Stimulated activated CD8-positive, alpha-beta memory T cell treated with anti-CD3 and anti-CD28 coated beads, Interleukin-2, amount 100 ng/mL, for 48 hours (primary cell): ENCODE data around the gene SPIN1.

Experiments used
- DNase-seq, 2 donors: peaks; one replicate each; pipeline ENCODE4 v3.0.0-alpha.2; 2020; ENCODE audit warnings: low read depth in 2 of 2

The SPIN1 gene

DNA sequence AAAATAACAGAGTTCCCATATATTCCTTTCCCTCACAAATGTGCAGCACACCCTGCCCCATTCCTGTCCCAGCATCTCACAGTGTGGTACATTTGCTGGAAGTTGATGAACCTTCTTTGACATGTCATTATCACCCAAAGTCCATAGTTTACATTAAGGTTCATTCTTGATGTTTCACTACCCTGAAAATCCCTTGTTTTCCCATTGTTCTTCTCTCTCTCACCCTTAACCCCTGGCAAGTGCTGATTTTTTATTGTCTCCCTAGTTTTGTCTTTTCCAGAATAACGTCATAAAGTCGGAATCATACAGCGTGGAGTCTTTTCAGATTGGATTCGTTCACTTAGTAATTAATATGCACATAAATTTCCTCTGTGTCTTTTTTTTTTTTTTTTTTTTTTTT lies 48.1 kb downstream of the SPIN1 start:
- no peak for DNase-seq

DNA sequence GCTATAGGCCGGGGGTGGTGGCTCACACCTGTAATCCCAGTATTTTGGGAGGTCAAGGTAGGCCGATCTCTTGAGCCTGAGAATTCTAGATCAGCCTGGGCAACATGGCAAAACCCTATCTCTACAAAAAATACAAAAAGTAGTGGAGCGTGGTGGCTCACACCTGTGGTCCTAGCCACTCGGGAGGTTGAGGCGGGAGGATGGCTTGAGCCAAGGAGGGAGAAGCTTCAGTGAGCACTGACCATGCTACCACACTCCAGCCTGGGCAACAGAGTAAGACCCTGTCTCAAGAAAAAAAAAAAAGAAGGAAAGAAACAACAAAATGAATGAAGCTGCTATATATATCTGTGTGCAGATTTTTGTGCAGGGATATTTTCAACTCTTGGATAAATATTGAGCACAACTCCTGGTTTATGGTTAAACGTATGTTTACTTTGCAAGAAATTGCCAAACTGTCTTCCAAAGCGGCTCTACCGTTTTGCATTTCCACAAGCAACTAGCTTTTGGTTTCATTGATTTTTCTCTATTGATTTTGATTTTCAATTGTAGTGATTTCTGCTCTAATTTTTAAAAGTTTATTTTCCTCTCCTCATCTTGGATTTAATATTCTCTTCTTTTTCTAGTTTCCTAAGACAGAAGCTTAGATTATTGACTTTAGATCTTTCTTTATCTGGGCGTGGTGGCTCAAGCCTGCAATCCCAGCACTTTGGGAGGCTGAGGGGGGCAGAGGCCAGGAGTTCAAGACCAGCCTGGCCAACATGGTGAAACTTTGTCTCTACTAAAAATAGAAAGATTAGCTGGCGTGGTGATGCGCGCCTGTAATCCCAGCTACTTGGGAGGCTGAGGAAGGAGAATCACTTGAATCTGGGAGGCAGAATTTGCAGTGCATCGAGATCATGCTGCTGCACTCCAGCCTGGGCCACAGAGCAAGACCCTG lies 49.2 kb downstream of the SPIN1 start:
- no peak for DNase-seq

DNA sequence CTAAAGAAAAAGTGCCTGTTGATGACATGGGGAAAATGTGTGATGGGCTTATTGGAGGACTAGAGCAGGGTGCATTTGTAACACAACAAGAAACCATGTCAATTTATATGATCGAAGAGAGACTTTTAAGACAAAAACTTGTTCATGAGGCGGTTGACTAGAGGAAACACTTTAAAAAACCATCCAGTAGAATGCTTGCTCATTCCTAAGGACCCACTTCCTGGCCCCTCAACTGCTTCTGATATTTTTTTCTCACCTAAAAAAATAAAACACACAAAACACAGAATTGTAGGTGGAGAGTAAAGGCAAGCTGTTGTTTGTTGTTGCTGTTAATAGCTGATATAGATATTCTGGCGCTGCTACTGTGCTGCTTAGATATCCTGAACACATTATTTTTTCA lies 50.6 kb downstream of the SPIN1 start:
- DNase-seq: no peak

DNA sequence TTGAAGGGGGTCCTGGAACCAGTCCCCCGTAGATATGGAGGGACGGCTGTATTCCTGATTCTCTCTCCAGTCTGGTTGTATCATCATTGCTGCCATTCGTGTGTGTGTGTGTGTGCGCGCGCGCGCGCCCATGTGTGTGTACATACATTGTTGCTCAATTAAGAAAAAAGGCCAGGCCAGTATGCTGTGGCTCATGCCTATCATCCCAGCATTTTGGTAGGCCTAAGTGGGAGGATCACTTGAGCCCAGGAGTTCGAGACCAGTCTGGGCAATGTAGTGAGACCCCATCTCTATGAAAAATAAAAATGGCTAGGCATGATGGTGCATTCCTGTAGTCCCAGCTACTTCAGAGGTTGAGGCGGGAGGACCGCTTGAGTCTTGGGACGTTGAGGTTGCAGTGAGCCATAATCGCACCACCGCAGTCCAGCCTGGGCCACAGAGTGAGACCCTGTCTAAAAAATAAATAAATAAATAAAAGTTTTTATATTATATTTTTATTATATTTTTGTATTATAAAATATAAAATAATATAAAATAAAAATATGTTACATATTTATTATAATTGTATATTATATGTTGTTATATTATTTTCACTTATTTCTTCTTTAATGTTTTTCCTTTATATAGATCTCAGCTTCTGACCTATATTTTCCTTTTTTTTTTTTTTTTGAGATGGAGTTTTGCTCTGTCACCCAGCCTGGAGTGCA lies 53.2 kb downstream of the SPIN1 start:
- no peak for DNase-seq

DNA sequence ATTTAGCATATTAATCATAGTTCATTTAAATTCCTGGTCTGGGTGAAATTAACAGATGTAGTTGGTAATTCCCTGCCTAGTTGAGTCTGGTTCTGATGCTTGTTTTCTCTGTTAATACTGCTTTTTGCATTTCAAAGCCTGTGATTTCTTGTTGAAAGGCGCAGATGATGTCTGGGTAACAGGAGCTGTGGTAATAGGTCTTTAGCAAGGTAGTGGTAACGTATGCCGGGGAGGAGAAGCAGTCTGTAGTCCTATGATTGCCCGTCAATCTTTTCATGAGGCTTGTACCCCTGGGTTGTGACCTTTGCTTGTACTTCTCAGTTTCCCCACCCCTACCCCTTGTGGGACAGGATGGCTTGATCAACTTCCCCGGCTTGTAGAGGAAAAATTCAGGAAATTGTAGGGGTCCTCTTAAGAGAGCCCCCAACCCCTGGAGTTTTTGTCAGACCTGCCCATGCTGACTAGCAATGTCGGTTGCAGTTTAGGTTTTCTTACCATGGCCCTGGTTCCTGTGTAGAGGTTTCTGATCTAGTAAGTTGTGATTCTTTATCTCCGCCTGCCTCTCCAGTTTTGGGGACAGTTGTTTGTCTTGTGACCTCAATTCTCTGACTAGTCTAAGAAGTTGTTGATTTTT lies 55.4 kb downstream of the SPIN1 start:
- no peak for DNase-seq

DNA sequence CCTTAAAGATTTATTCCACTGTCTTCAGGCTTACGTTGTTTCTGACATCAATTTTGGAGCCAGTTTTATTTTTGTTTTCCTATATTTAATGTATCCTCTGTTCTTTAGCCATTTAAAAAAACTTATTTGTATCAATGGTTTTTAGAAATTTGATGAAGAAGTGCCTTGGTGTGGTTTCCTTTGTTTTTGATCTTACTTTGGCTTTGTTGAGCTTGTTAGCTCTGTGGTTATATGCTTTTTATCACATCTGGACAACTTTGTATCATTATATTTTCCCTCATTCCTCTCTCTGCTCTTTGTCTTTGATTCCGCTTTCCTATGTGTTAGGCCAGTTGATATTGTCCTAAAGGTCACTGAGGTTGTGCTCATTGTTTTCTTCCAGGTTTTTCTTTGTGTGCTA lies 58.5 kb downstream of the SPIN1 start:
- DNase-seq: no peak

DNA sequence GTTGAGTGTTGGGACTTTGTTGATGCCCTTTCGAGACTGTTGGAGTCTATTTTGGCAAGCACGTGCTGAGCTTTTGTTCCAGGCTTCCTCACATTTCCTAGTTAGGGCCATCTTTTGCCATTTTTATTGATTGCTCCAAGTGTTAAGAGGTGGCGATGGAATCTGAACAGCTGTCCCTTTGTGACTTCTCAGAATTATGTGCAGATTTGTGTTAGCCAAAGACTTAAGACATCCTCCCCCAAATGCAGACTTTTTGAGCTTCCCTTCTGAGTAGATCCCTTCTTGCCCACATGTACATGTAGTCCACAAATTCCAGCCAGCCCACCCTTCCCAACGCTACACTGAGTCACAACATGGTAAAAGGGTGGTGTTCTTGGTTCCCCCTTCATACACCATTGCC lies 59.2 kb downstream of the SPIN1 start:
- DNase-seq: no peak

DNA sequence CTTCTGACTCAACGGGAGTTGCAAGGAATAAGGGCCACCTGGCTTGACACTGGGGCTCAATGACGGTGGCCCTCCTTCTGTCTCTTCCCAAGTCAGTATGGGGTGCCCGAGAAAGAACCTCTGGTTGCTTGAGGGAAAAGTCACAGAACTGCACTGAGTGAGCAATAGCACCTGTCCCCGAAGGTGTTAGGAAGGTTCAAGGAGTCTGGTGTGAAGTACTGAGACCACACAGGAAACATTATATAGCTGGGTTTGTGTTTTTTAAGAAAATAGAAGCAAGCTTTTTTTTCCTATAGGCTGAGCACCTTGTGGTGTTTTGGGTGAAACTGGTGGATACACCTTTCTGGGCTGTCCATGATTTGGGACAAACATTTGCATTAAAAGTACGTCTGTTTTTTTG lies 62.9 kb downstream of the SPIN1 start:
- no peak for DNase-seq

DNA sequence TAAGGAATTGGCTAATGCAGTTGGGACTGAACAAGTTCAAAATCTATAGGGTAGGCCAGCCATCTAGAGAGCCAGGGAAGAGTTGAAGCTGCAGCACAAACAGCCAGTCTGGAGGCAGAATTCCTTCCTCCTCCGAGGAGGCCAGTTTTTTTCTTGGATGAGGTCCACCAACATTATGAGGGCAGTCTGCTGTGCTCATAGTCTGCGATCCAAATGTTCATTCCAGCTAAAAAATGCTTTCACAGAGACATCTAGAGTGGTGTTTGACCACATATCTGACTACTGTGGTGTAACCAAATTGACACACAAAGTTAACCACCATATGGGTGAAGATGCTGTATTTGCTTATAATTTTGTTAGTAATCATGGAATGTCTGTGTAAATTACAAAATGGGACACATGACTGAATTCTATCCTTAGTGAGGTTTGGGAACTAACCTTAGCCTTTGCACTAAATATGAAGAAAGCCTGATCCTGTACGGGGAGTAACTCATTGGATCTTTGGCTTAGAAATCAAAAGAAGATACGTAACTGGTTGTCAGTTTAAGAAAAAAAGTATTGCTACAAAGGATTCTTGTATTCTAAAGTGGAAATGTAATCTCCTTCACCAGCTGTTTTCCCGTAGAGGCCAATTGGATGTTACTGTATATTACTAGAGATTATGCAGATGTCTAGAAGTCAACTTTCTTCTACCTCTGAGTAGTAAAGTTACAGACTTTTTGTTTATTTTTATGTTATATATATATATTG lies 70.6 kb downstream of the SPIN1 start:
- DNase-seq: no peak

DNA sequence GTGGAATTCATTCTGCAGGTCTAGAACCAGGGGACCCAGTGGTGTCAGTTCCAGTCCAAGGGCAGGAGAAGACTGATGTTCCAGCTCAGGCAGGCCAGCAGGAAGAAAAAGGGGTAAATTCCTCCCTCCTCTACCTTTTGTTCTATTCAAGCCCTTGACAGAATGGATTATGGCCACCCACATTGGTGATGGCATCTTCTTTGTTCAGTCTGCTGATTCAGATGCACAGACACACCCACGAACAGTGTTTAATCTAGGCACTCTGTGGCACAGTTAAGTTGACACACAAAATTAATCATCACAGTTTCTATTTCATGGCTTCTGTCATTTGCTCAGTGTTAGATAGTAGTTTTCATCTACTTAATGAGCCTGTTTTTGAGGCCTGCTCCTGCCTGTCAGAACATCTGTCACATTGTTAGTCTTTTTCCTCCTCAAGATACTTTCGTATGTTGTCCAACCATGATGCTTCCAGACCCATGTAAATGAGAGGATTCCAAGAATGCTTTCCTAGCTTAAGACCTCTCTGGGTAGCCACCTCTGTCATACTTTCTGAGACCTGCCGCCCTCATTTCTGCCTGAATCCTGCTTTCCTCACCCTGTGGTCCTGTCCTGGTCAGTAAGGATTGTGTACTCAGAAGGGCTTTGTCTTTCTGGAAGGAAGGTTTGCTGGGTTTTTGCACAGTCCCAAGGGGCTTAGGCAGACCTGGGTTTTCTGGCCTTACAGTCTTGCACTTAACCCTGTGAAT lies 72.5 kb downstream of the SPIN1 start:
- no peak for DNase-seq

DNA sequence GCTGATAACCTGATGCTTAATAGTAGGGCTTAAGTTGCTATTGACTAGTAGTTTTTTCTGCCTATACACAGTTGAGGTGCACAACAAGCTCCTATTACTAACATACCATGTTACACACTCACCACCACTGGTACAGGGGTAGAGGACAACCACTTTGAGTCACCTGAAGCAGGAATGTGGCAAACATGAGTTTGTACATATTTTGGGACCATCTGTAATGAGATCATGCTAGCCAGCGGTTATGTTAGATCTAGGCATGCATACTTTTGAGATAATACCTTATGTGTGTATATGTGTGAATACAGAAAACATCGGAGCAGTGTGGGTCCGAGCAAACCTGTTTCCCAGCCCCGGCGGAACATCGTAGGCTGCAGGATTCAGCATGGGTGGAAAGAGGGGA lies 73.9 kb downstream of the SPIN1 start:
- no peak for DNase-seq

DNA sequence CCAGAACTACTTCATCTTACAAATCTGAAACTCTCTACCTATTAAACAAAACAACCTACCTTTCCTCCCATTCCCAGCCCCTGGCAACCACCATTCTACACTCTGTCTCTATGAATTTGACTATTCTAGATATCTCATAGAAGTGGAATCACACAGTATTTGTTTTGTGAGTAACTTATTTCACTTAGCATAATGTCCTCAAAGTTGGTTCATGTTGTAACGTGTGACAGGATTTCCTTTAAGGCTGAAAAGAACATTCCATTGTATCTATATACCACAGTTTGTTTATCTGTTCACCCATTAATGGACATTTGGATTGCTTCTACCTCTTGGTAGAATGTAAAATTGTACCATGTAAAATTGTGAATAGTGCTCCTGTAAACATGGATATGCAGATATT lies 76.6 kb downstream of the SPIN1 start:
- DNase-seq: no peak

DNA sequence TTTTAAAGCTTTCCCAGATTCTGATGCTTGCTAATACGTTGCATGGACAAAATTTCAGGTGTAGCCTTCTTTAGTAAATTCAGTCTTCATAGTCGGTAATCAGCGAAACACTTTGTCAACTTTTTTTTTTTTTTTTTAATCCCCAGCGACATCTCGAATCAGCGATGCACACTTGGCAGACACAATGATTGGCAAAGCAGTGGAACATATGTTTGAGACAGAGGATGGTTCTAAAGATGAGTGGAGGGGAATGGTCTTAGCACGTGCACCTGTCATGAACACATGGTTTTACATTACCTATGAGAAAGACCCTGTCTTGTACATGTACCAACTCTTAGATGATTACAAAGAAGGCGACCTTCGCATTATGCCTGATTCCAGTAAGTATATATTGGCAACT lies 80.0 kb downstream of the SPIN1 start:
- no peak for DNase-seq

DNA sequence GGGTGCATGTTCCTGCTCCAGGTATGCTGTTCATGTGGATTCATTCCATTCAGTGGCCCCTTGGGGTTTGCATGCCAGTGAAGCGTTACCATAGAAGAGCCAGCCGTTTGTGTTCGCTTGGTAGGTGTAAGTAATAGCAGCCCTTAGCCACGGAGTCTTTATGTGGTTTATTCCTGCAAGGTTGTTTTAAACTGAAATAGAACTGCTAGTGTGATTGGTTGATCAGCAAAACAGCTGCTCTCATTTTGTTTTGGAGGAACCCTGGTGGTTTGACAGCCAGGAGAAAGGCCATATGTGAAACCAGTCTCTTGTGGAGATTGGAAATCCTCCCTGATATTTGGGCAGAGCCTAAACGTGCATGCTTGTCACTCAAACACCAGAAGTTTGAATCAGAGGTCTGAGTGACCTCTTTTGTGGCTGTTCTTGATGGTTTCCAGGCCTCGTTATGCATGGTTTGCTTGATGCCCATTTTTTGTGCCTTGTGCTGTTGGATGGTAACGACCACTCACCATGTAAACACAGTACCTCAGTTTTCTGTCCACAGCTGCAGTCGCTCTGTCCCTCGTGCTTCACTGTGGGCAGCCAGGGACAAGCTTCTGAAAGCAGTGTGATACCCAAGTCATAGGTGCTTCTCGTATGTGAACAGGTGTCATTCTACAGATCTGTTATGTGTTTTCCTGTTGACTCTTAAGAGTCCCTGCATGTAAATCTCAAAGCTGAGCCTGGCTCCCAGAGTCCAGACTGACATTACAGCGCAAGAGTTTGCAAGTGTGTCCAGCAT lies 88.4 kb downstream of the SPIN1 start:
- DNase-seq: no peak

DNA sequence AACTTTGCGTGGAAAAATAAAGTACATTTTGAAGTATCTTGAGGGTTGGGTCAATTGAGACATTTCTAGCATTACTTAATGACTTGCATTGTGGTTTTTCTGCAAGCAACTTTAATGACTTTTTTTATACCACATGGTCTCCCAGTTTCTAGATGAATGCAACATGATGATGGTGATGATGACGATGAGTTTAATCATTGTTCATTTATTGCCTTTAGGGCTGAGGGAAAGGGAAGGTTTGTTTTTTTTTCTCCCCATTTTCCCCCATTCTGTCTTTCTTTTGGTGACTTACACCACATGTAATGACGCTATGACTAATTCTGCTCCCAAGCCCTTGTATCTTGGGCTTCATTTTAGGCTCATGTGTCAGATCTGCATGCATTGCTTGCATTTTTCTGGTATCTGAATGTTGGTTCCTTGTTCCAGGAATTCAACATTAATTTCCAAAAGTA lies 89.1 kb downstream of the SPIN1 start:
- no peak for DNase-seq

DNA sequence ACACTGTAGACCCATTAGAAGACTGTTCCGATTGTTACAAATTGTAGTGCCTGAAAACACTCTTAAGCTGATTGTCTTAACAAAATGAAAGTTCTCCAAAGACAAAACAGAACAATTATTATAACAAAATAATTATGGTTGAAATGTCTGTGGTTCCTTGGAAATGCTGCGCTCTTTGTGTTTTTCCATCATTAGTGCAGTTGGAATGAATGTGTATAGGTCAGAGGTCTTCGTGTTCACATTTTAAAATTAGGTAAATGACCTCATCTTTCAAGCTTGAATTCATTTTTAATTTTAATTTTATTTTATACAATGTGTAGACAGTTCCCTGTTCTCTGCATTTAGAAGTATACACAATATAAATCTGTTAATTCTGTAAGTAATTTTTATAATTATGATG lies 90.0 kb downstream of the SPIN1 start:
- DNase-seq: no peak

DNA sequence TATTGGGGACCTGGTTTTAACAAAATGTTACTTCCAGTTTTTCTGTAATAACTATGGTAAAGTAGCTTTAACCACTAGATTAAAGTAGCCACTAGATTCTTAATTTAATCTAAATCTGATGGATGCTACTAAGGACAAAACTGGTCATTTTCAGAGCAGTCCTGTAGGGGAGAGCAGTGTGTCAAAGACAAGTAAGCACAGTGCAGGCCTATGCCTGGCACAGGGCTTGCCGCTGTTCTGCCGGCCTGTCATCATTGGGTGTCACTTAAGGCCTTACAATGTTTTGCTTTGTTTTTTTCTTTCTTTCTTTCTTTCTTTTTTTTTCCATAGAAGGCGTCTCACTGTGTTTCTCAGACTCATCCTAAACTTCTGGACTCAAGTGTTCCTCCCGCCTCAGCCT lies 93.7 kb downstream of the SPIN1 start:
- no peak for DNase-seq

DNA sequence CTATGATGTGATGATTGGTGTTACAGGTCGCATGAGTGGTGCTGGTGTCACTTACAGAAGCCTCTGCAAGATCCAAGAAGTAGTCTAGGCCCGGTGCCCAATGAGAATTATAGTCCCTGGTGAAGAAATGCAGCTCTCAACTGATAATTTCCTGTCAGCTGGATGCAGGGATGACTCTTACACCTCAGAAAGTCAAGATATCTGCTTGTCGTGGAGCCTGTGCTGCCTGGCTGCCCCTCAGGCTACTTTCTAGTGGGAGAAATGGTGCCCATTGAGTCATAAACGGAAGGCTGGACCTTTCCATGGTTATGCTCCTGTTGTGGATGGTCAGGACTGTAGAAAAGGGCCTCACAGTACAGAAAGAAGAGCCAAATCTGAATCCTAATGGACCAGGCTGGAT lies 99.9 kb downstream of the SPIN1 start:
- no peak for DNase-seq

DNA sequence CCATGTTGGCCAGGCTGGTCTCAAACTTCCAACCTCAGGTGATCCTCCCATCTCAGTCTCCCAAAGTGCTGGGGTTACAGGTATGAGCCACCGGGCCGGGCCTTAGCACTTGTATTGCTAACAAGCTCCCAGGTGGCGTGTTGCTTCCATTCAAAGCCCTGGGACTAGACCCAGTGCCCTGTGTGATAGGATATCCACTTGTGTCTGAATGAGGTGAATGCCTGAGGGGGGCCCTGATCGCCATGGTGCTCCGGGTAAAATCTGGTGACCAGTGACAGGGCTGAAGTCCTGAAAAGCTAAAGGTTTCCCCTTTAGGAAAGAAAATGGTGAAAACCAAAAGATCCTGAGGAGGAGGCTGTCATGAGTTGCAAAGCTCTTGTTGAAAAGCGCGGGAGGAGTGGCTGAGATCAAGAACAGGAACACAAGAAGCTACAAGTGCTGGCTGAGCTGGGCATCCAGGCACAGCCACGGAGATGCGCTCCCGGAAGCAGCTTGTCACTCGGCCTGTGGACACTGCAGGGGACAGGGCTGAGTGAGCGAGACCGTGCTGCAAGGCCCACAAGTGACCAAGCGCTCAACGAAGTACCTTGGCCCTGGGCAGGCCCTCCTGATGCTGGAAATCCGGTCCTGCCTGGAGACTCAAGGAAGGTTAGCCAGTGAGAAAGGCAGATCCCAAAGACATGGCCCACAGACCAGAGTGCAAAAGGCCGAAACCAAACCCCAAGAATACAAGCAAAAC lies 106.9 kb downstream of the SPIN1 start:
- DNase-seq: no peak

DNA sequence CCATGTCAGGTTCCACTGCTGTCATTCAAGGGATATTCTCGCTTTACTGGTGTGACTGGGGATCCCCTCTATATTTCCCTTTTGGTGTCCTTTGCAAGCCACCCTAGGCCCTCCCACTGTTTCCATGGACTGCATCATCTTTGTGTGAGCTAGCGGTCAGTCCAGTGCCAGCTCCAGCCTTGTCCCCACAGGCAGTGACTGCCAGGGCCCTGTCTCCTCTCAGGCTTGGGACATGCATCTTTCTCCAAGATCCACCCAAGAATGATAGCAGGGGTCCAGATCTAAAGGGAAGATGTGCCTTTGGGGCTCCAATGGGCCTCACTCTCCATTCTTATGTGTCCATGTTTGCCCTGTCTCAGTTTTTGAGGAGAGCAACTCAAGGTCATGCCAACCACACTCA lies 109.0 kb downstream of the SPIN1 start:
- no peak for DNase-seq
